H1 (cell line): ENCODE results near the gene RBM26. TPM values are rescaled to one million over a fixed set of nuclear protein-coding genes. Genes with fewer than 3 reads are reported as not detected.

ENCODE experiments used
- CTCF ChIA-PET: fragments of 300-600 bp; sonication (Branson Sonifier 250); formaldehyde crosslinking; loops from one replicate; lab custom pipeline; 2021; ENCODE audit not compliant: partially characterized antibody; lab: Charles Lee
- POLR2A ChIA-PET: fragments of 300-600 bp; sonication (Branson Sonifier 250); formaldehyde crosslinking; loops from one replicate; lab custom pipeline; 2021; ENCODE audit warnings: inconsistent platforms; ENCODE audit not compliant: partially characterized antibody; lab: Charles Lee
- DNase-seq, 2 experiments: peaks; one replicate each; pipeline versions ENCODE4 v3.0.0 to v3.0.0-alpha.2; 2010 to 2022; ENCODE audit warnings: low spot score in 2 of 2, low read depth in 1 of 2, mixed read lengths in 1 of 2
- FAIRE-seq: peaks from 2 replicates; lab custom pipeline; 2011; peaks lifted over from hg19 to GRCh38; lab: Jason Lieb, UNC
- H2AFZ ChIP-seq: 2 replicates; pipeline ENCODE4 v1.8.1; 2012; ENCODE audit warnings: low read length, inconsistent platforms
- H2AK5ac ChIP-seq: 2 replicates; pipeline ENCODE4 v1.6.1; 2013; ENCODE audit warnings: low read depth, low read length
- H2BK120ac ChIP-seq: replicated peaks from 2 replicates; pipeline ENCODE3; 2013; ENCODE audit warnings: low read depth, low read length, inconsistent platforms
- H2BK12ac ChIP-seq: 2 replicates; pipeline ENCODE4 v1.6.1; 2013; ENCODE audit warnings: low read depth, low read length
- H2BK15ac ChIP-seq: 2 replicates; pipeline ENCODE4 v1.6.1; 2013; ENCODE audit warnings: low read length
- H2BK20ac ChIP-seq: 2 replicates; pipeline ENCODE4 v1.6.1; 2013; ENCODE audit warnings: low read length
- H2BK5ac ChIP-seq: 2 replicates; pipeline ENCODE4 v1.6.1; 2013; ENCODE audit warnings: low read depth, low read length
- H3K14ac ChIP-seq: 2 replicates; pipeline ENCODE4 v1.6.1; 2013; ENCODE audit warnings: inconsistent platforms; ENCODE audit not compliant: insufficient read length
- H3K18ac ChIP-seq: 2 replicates; pipeline ENCODE4 v1.6.1; 2013; ENCODE audit warnings: low read length; ENCODE audit errors: extremely low read depth
- H3K23ac ChIP-seq: 2 replicates; pipeline ENCODE4 v1.6.1; 2013; ENCODE audit warnings: inconsistent platforms; ENCODE audit not compliant: insufficient read length
- H3K23me2 ChIP-seq: 2 replicates; pipeline ENCODE4 v1.6.1; 2013; ENCODE audit warnings: low read depth, low read length
- H3K27ac ChIP-seq: 2 replicates; pipeline ENCODE4 v1.6.1; 2011; ENCODE audit warnings: low read depth, low read length, inconsistent platforms
- H3K27me3 ChIP-seq, 4 experiments: replicated peaks in 1 of 4; 1 replicate in 1 of 4; 2 replicates in 3 of 4; pipeline versions ENCODE4 v1.6.1 to v1.8.1; 2011 to 2013; ENCODE audit warnings: low read length in 3 of 4, mild to moderate bottlenecking in 3 of 4, inconsistent platforms in 2 of 4, mixed read lengths in 2 of 4, moderate library complexity in 1 of 4; ENCODE audit not compliant: control insufficient read depth in 3 of 4, insufficient read depth in 3 of 4; ENCODE audit errors: extremely low read depth in 1 of 4
- H3K36me3 ChIP-seq, 4 experiments: 2 replicates each; pipeline versions ENCODE4 v1.6.1 to v1.8.1; 2011 to 2013; ENCODE audit warnings: mild to moderate bottlenecking in 4 of 4, low read length in 3 of 4, moderate library complexity in 2 of 4, control low read depth in 1 of 4, inconsistent platforms in 1 of 4; ENCODE audit not compliant: insufficient read depth in 4 of 4, control insufficient read depth in 2 of 4
- H3K4ac ChIP-seq: replicated peaks from 2 replicates; pipeline ENCODE3; 2013; ENCODE audit warnings: low read length, low read depth, mixed read lengths, inconsistent platforms; ENCODE audit not compliant: insufficient read length
- H3K4me1 ChIP-seq, 4 experiments: replicated peaks in 1 of 4; 1 replicate in 1 of 4; 2 replicates in 3 of 4; pipeline versions ENCODE4 v1.6.1 to v1.8.1; 2011 to 2013; ENCODE audit warnings: low read length in 3 of 4, inconsistent platforms in 2 of 4, mixed read lengths in 1 of 4; ENCODE audit not compliant: insufficient read depth in 4 of 4, control insufficient read depth in 3 of 4
- H3K4me2 ChIP-seq, 2 experiments: 2 replicates each; pipeline versions ENCODE4 v1.6.1 to v1.8.1; 2011 to 2013; ENCODE audit warnings: low read depth in 2 of 2, low read length in 2 of 2, control low read depth in 1 of 2, inconsistent platforms in 1 of 2, mild to moderate bottlenecking in 1 of 2; ENCODE audit not compliant: insufficient read depth in 1 of 2
- H3K4me3 ChIP-seq, 4 experiments: fragments of 200-600, 300-600 bp in 1 of 4; sonication (generic), shearing (Covaris generic), sonication (Bioruptor Twin) in 1 of 4; 2 replicates each; pipeline versions ENCODE4 v1.5.1 to v1.8.1; 2011 to 2016; ENCODE audit warnings: low read length in 4 of 4, low read depth in 3 of 4, control low read depth in 2 of 4, inconsistent platforms in 2 of 4, mild to moderate bottlenecking in 2 of 4, mixed read lengths in 1 of 4, moderate library complexity in 1 of 4; ENCODE audit not compliant: insufficient read depth in 2 of 4; ENCODE audit errors: extremely low read depth in 1 of 4
- H3K56ac ChIP-seq: replicated peaks from 2 replicates; pipeline ENCODE3; 2013; ENCODE audit warnings: low read depth, mild to moderate bottlenecking, mixed read lengths, low read length, inconsistent platforms; ENCODE audit not compliant: insufficient read length
- H3K79me1 ChIP-seq: 2 replicates; pipeline ENCODE4 v1.6.1; 2013; ENCODE audit warnings: low read depth, low read length, control low read depth
- H3K79me2 ChIP-seq, 2 experiments: 2 replicates each; pipeline versions ENCODE4 v1.6.1 to v1.8.1; 2012 to 2013; ENCODE audit warnings: low read length in 2 of 2, mild to moderate bottlenecking in 2 of 2, inconsistent platforms in 1 of 2; ENCODE audit not compliant: insufficient read depth in 2 of 2, control insufficient read depth in 1 of 2
- H3K9ac ChIP-seq, 4 experiments: replicated peaks in 1 of 4; 1 replicate in 1 of 4; 2 replicates in 3 of 4; pipeline versions ENCODE4 v1.6.1 to v1.8.1; 2011 to 2013; ENCODE audit warnings: low read depth in 3 of 4, low read length in 3 of 4, control low read depth in 2 of 4, mild to moderate bottlenecking in 2 of 4, moderate library complexity in 2 of 4, inconsistent platforms in 1 of 4; ENCODE audit errors: extremely low read depth in 1 of 4
- H3K9me3 ChIP-seq, 2 experiments: 2 replicates each; pipeline versions ENCODE4 v1.6.1 to v1.8.1; 2012 to 2013; ENCODE audit warnings: mild to moderate bottlenecking in 2 of 2, moderate library complexity in 2 of 2, control low read depth in 1 of 2, inconsistent platforms in 1 of 2, low read depth in 1 of 2, low read length in 1 of 2, mixed read lengths in 1 of 2; ENCODE audit not compliant: insufficient read depth in 2 of 2
- H4K20me1 ChIP-seq, 2 experiments: replicated peaks in 1 of 2; 2 replicates each; pipeline versions ENCODE3 to v1.8.1; 2011 to 2013; ENCODE audit warnings: inconsistent platforms in 2 of 2, low read length in 2 of 2, mild to moderate bottlenecking in 1 of 2; ENCODE audit not compliant: insufficient read depth in 2 of 2, control insufficient read depth in 1 of 2
- H4K5ac ChIP-seq: 2 replicates; pipeline ENCODE4 v1.6.1; 2013; ENCODE audit warnings: low read length, low read depth, mixed read lengths, inconsistent platforms; ENCODE audit not compliant: insufficient read length
- H4K8ac ChIP-seq: 2 replicates; pipeline ENCODE4 v1.8.0; 2013; ENCODE audit warnings: mild to moderate bottlenecking, moderate library complexity, low read length, inconsistent platforms; ENCODE audit not compliant: insufficient read depth; ENCODE audit errors: extremely low read depth
- H4K91ac ChIP-seq: replicated peaks from 2 replicates; pipeline ENCODE3; 2013; ENCODE audit warnings: low read length, mixed read lengths, inconsistent platforms; ENCODE audit not compliant: insufficient read length
- GTF2F1 ChIP-seq: IDR thresholded peaks from 2 replicates; pipeline ENCODE4 v1.6.1; 2012; ENCODE audit warnings: low read depth, low read length, improper control_type of control experiment, borderline replicate concordance
- SP1 ChIP-seq: IDR thresholded peaks from 2 replicates; pipeline ENCODE4 v1.6.1; 2011; ENCODE audit warnings: low read depth, low read length
- WGBS, 2 experiments: shearing (Covaris generic) in 1 of 2; methylation state at CpG; one replicate each; pipeline versions ENCODE4 v1.1.6 to v1.1.7; 2013 to 2015; ENCODE audit warnings: low lambda C conversion rate in 2 of 2, mixed read lengths in 2 of 2, inconsistent platforms in 1 of 2, low coverage in 1 of 2, missing lambda C conversion rate in 1 of 2; ENCODE audit not compliant: insufficient replicate concordance in 2 of 2, insufficient coverage in 1 of 2, insufficient read length in 1 of 2; ENCODE audit errors: extremely low coverage in 1 of 2, missing lambda C conversion rate in 1 of 2; 5-methylcytosine and 5-hydroxymethylcytosine counted together
- polyA plus RNA-seq, 7 experiments: library from polyadenylated mRNA; depleted of rRNA in 3 of 7; stranded (reverse) in 5 of 7; unstranded in 2 of 7; fragments of >200 nt in 5 of 7; fragments of 200-250 nt in 2 of 7; gene quantifications; 1 replicate in 5 of 7; 2 replicates in 1 of 7; 4 replicates in 1 of 7; pipeline versions ENCODE4 v1.2.1 to v1.2.3, GENCODE V29; 2011 to 2013; ENCODE audit warnings: missing spikeins in 2 of 7, mixed read lengths in 2 of 7
- total RNA-seq: library from RNA; stranded (reverse); fragmentation: NEBNext Ultra II Directional; extraction: Animal tissue kit (Norgen Biotek cat#: 25700); gene quantifications from 2 replicates; pipeline ENCODE4 v1.2.1, GENCODE V29; 2021

Gene RBM26
- total and polyA plus RNA-seq, 2 of the 8 experiments (the other 6 are each of a cell fraction or from before 2014, with no cell fraction given): 20.3 to 65.5 TPM

DNA sequence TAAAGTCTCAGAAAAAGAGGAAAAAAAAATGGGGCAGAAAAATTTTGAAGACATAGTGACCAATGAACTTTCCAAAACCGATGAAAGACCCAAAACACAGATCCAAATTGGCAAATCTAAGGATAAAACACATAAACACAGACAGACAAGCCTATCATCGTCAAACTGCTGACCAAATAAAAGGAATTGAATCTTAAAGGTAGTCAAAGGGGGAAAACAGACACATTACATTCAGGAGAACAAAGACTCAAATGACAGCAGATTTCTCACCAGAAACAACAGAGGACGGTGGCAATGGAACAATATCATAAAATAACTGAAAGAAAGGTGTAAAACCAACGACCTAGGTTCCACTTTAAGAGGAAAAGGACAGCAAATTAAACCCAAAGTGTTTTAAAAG lies 10.2 kb downstream of the RBM26 start:
- CTCF ChIA-PET: interaction anchor here (1.5 kb wide), 1 partner anchor 145 kb away, joined by 4 read pairs; no protein-coding TSS in a partner anchor

More for the DNA sequence above, 10.2 kb downstream of the RBM26 start:
- no peak overlapping the region for H3K4me2 ChIP-seq
- no peak overlapping the region for H4K8ac ChIP-seq
- H3K79me1 ChIP-seq: peaks cover 6% of the 10 kb centered on the region; the same call in 1 of the 2 replicates
- WGBS, 2 experiments: 86% methylated on average over 4 of the region's 4 CpGs; no CpG with 5 or more reads in 1 of the 2 experiments
- no peak overlapping the region for H2AK5ac ChIP-seq
- no peaks in the 10 kb centered on the region for H3K23me2 ChIP-seq
- TF ChIP-seq SP1 (no peak), GTF2F1 (no peak)
- no peak overlapping the region for H3K18ac ChIP-seq
- H2AFZ ChIP-seq: no peak overlapping the region
- H4K5ac ChIP-seq: no peak overlapping the region
- no peak overlapping the region for H2BK120ac ChIP-seq
- no peak overlapping the region for H3K4me3 ChIP-seq
- H3K9ac ChIP-seq: no peak overlapping the region
- DNase-seq: no peak
- H3K56ac ChIP-seq: no peak overlapping the region
- H2BK15ac ChIP-seq: no peak overlapping the region
- peaks cover 10 to 13% of the 10 kb centered on the region in 2 experiments for H4K20me1 ChIP-seq
- no peak overlapping the region for H3K4ac ChIP-seq
- H2BK20ac ChIP-seq: no peak overlapping the region
- H2BK12ac ChIP-seq: no peak overlapping the region
- H3K4me1 ChIP-seq: peaks cover 0 to 4% (median 0%) of the 10 kb centered on the region in 4 experiments; a peak in 1 of 7 replicates
- H2BK5ac ChIP-seq: no peak overlapping the region
- no peak overlapping the region for H3K14ac ChIP-seq
- no peaks in the 10 kb centered on the region for H3K27me3 ChIP-seq
- H3K9me3 ChIP-seq: peaks cover 0 to 10% of the 10 kb centered on the region in 2 experiments; a peak in 1 of 4 replicates
- H3K36me3 ChIP-seq: peaks cover 0 to 42% (median 9%) of the 10 kb centered on the region in 4 experiments; a peak in 5 of 8 replicates
- POLR2A ChIA-PET: no interaction called here
- FAIRE-seq: no peak
- peaks cover 30 to 93% of the 10 kb centered on the region in 2 experiments for H3K79me2 ChIP-seq
- no peak overlapping the region for H4K91ac ChIP-seq
- H3K23ac ChIP-seq: no peak overlapping the region
- no peak overlapping the region for H3K27ac ChIP-seq
